Activated T-cell treated with anti-CD3 and anti-CD28 coated beads for 24 hours (primary cell): ENCODE results near the gene FBXO10.
"Not testable (repeated sequence)": the region's sequence is repeated elsewhere in the genome, so short reads cannot be mapped to it uniquely, and the experiment has no call there.

Source experiments
- DNase-seq: peaks from one replicate; pipeline ENCODE4 v3.0.0-alpha.2; 2020; ENCODE audit warnings: low read depth

Gene FBXO10

GRCh38 chr9:37511016-37512010 is 64.9 kb downstream of the FBXO10 start:
- DNase-seq: no peak

GRCh38 chr9:37510053-37510452 is 66.1 kb downstream of the FBXO10 start:
- DNase-seq: not testable (repeated sequence)

GRCh38 chr9:37509536-37509935 is 66.6 kb downstream of the FBXO10 start:
- DNase-seq: no peak

- DNase-seq: no peak
Measured at GRCh38 chr9:37508834-37509206, 67.4 kb downstream of the FBXO10 start.

- no peak for DNase-seq
Measured at GRCh38 chr9:37508135-37508833, 67.9 kb downstream of the FBXO10 start.

GRCh38 chr9:37507566-37508134 is 68.5 kb downstream of the FBXO10 start:
- no peak for DNase-seq

- DNase-seq: no peak
Measured at GRCh38 chr9:37504605-37505004, 71.6 kb downstream of the FBXO10 start.

GRCh38 chr9:37503736-37504135 is 72.4 kb downstream of the FBXO10 start:
- DNase-seq: no peak

- no peak for DNase-seq
Measured at GRCh38 chr9:37501957-37502596, 74.1 kb downstream of the FBXO10 start.

- DNase-seq: no peak
Measured at GRCh38 chr9:37499297-37499696, 76.9 kb downstream of the FBXO10 start.

GRCh38 chr9:37498457-37498856 is 77.7 kb downstream of the FBXO10 start:
- no peak for DNase-seq

GRCh38 chr9:37497320-37497719 is 78.9 kb downstream of the FBXO10 start:
- no peak for DNase-seq

- no peak for DNase-seq
Measured at GRCh38 chr9:37496020-37496419, 80.2 kb downstream of the FBXO10 start.

- no peak for DNase-seq
Measured at GRCh38 chr9:37495571-37495970, 80.6 kb downstream of the FBXO10 start.

GRCh38 chr9:37491939-37492338 is 84.2 kb downstream of the FBXO10 start:
- no peak for DNase-seq

- no peak for DNase-seq
Measured at GRCh38 chr9:37486616-37487548, 89.3 kb downstream of the FBXO10 start.

- no peak for DNase-seq
Measured at GRCh38 chr9:37486256-37486615, 89.9 kb downstream of the FBXO10 start.

GRCh38 chr9:37485389-37486255 is 90.6 kb downstream of the FBXO10 start, which contains the start of gene POLR1E:
Gene POLR1E (plus strand): TSS chr9:37485948. CDS start chr9:37486048, 100 bp downstream.
- DNase-seq: peak; percentile 94

GRCh38 chr9:37480759-37481158 is 95.4 kb downstream of the FBXO10 start:
- DNase-seq: no peak

GRCh38 chr9:37477987-37478619 is 98.1 kb downstream of the FBXO10 start:
- DNase-seq: not testable (repeated sequence)
